HUES64 (cell line): ENCODE data around the gene CNOT4.
"Not testable (repeated sequence)": the region's sequence is repeated elsewhere in the genome, so short reads cannot be mapped to it uniquely, and the experiment has no call there.

Experiments
- H3K27ac ChIP-seq: 2 replicates; pipeline ENCODE4 v1.7.0; 2013; ENCODE audit warnings: low read depth, low read length, inconsistent platforms
- H3K27me3 ChIP-seq: 2 replicates; pipeline ENCODE4 v1.6.1; 2013; ENCODE audit warnings: mild to moderate bottlenecking, low read length; ENCODE audit not compliant: insufficient read depth
- H3K36me3 ChIP-seq: 2 replicates; pipeline ENCODE4 v1.6.1; 2013; ENCODE audit warnings: mild to moderate bottlenecking, low read length; ENCODE audit not compliant: insufficient read depth
- H3K4me1 ChIP-seq: 2 replicates; pipeline ENCODE4 v1.6.1; 2013; ENCODE audit warnings: mild to moderate bottlenecking, low read length, moderate library complexity; ENCODE audit not compliant: insufficient read depth
- H3K4me3 ChIP-seq: 2 replicates; pipeline ENCODE4 v1.5.1; 2013; ENCODE audit warnings: mild to moderate bottlenecking, low read length, moderate library complexity
- H3K9ac ChIP-seq: 2 replicates; pipeline ENCODE4 v1.6.1; 2013; ENCODE audit warnings: mild to moderate bottlenecking, low read depth, low read length
- H3K9me3 ChIP-seq: 2 replicates; pipeline ENCODE4 v1.6.1; 2013; ENCODE audit warnings: low read depth, low read length; ENCODE audit not compliant: insufficient read depth
- WGBS: fragments of 150-250, 120-280 bp; methylation state at CpG from one replicate; pipeline ENCODE4 v1.1.7; 2013; ENCODE audit warnings: missing lambda C conversion rate; 5-methylcytosine and 5-hydroxymethylcytosine counted together

CNOT4 gene

GRCh38 chr7:135481598-135481979 is 28.3 kb downstream of the CNOT4 start:
- H3K9me3 ChIP-seq: no peaks in the 10 kb centered on the region
- no peak overlapping the region for H3K9ac ChIP-seq
- no peaks in the 10 kb centered on the region for H3K27me3 ChIP-seq
- no peak overlapping the region for H3K27ac ChIP-seq
- H3K4me1 ChIP-seq: no peaks in the 10 kb centered on the region
- H3K4me3 ChIP-seq: no peak overlapping the region
- no peaks in the 10 kb centered on the region for H3K36me3 ChIP-seq

GRCh38 chr7:135480966-135481597 is 28.8 kb downstream of the CNOT4 start:
- H3K36me3 ChIP-seq: no peaks in the 10 kb centered on the region
- WGBS: 100% methylated on average over 3 of the region's 3 CpGs
- no peak overlapping the region for H3K9ac ChIP-seq

GRCh38 chr7:135475521-135475920 is 34.4 kb downstream of the CNOT4 start:
- H3K9me3 ChIP-seq: no peaks in the 10 kb centered on the region
- no peak overlapping the region for H3K4me3 ChIP-seq
- H3K36me3 ChIP-seq: no peaks in the 10 kb centered on the region
- H3K9ac ChIP-seq: no peak overlapping the region
- no peaks in the 10 kb centered on the region for H3K4me1 ChIP-seq
- no peak overlapping the region for H3K27ac ChIP-seq
- WGBS: 93% methylated on average over 4 of the region's 4 CpGs
- no peaks in the 10 kb centered on the region for H3K27me3 ChIP-seq

More at GRCh38 chr7:135480966-135481597, 28.8 kb downstream of the CNOT4 start:
- Histone ChIP-seq H3K27ac (no peak overlapping the region), H3K4me3 (no peak overlapping the region), H3K27me3 (no peaks in the 10 kb centered on the region), H3K4me1 (no peaks in the 10 kb centered on the region), H3K9me3 (no peaks in the 10 kb centered on the region)

- H3K4me3 ChIP-seq, H3K9me3 ChIP-seq, H3K27me3 ChIP-seq, H3K9ac ChIP-seq, H3K27ac ChIP-seq, H3K4me1 ChIP-seq, H3K36me3 ChIP-seq: not testable (repeated sequence)
- whole genome bisulfite sequencing: 94% methylated on average over 4 of the region's 4 CpGs
Observed at GRCh38 chr7:135469705-135470104, 40.2 kb downstream of the CNOT4 start.

- no peaks in the 10 kb centered on the region for H3K27me3 ChIP-seq
- H3K9me3 ChIP-seq: no peaks in the 10 kb centered on the region
- H3K36me3 ChIP-seq: no peaks in the 10 kb centered on the region
- no peak overlapping the region for H3K4me3 ChIP-seq
- WGBS: over 99% methylated on average over 5 of the region's 5 CpGs
- H3K4me1 ChIP-seq: no peaks in the 10 kb centered on the region
- no peak overlapping the region for H3K9ac ChIP-seq
- no peak overlapping the region for H3K27ac ChIP-seq
Observed at GRCh38 chr7:135467207-135467711, 42.6 kb downstream of the CNOT4 start.

- no peaks in the 10 kb centered on the region for H3K36me3 ChIP-seq
- H3K9ac ChIP-seq: no peak overlapping the region
- 97% methylated on average over 2 of the region's 3 CpGs for WGBS
- H3K4me1 ChIP-seq: no peaks in the 10 kb centered on the region
- H3K9me3 ChIP-seq: no peaks in the 10 kb centered on the region
- no peak overlapping the region for H3K27ac ChIP-seq
- no peaks in the 10 kb centered on the region for H3K27me3 ChIP-seq
- H3K4me3 ChIP-seq: no peak overlapping the region
Observed at GRCh38 chr7:135466442-135467206, 43.3 kb downstream of the CNOT4 start.

- no peak overlapping the region for H3K9ac ChIP-seq
- no peaks in the 10 kb centered on the region for H3K36me3 ChIP-seq
- no peaks in the 10 kb centered on the region for H3K9me3 ChIP-seq
- H3K4me3 ChIP-seq: no peak overlapping the region
- H3K27me3 ChIP-seq: no peaks in the 10 kb centered on the region
- H3K4me1 ChIP-seq: peaks cover 6% of the 10 kb centered on the region; the same call in 1 of the 2 replicates
- WGBS: 79% methylated on average over 2 of the region's 3 CpGs
- no peak overlapping the region for H3K27ac ChIP-seq
Observed at GRCh38 chr7:135463908-135464307, 46.0 kb downstream of the CNOT4 start.

GRCh38 chr7:135459951-135460567 is 49.8 kb downstream of the CNOT4 start:
- Histone ChIP-seq H3K27ac (no peak overlapping the region), H3K9me3 (no peaks in the 10 kb centered on the region), H3K4me1 (peaks cover 6% of the 10 kb centered on the region; the same call in 1 of the 2 replicates), H3K9ac (no peak overlapping the region), H3K36me3 (no peaks in the 10 kb centered on the region), H3K27me3 (no peaks in the 10 kb centered on the region), H3K4me3 (no peak overlapping the region)
- WGBS: 98% methylated on average over 4 of the region's 4 CpGs

GRCh38 chr7:135459076-135459475 is 50.8 kb downstream of the CNOT4 start:
- H3K4me3 ChIP-seq: no peak overlapping the region
- no peaks in the 10 kb centered on the region for H3K9me3 ChIP-seq
- no peaks in the 10 kb centered on the region for H3K36me3 ChIP-seq
- no peak overlapping the region for H3K9ac ChIP-seq
- no peak overlapping the region for H3K27ac ChIP-seq
- no peaks in the 10 kb centered on the region for H3K27me3 ChIP-seq
- WGBS: 90% methylated on average over 6 of the region's 6 CpGs
- H3K4me1 ChIP-seq: peaks cover 6% of the 10 kb centered on the region; the same call in 1 of the 2 replicates

GRCh38 chr7:135454060-135454459 is 55.8 kb downstream of the CNOT4 start:
- no peak overlapping the region for H3K4me3 ChIP-seq
- no peaks in the 10 kb centered on the region for H3K4me1 ChIP-seq
- H3K36me3 ChIP-seq: no peaks in the 10 kb centered on the region
- H3K9ac ChIP-seq: no peak overlapping the region
- 94% methylated on average over 3 of the region's 3 CpGs for WGBS
- no peak overlapping the region for H3K27ac ChIP-seq
- H3K9me3 ChIP-seq: no peaks in the 10 kb centered on the region
- H3K27me3 ChIP-seq: no peaks in the 10 kb centered on the region

GRCh38 chr7:135449436-135449835 is 60.5 kb downstream of the CNOT4 start:
- no peak overlapping the region for H3K27ac ChIP-seq
- H3K4me1 ChIP-seq: no peaks in the 10 kb centered on the region
- no peaks in the 10 kb centered on the region for H3K36me3 ChIP-seq

More at GRCh38 chr7:135449436-135449835, 60.5 kb downstream of the CNOT4 start:
- H3K9me3 ChIP-seq: no peaks in the 10 kb centered on the region
- H3K4me3 ChIP-seq: no peak overlapping the region
- H3K9ac ChIP-seq: no peak overlapping the region
- no peaks in the 10 kb centered on the region for H3K27me3 ChIP-seq
